Activated naive CD8-positive, alpha-beta T cell (primary cell): ENCODE measurements around the gene GAGE10.

ENCODE experiments used
- H3K27ac Mint-ChIP-seq: one replicate; pipeline ENCODE4 v1.8.0; 2021; ENCODE audit warnings: mixed read lengths
- H3K27me3 Mint-ChIP-seq: one replicate; pipeline ENCODE4 v1.8.0; 2021; ENCODE audit warnings: mixed read lengths
- H3K36me3 Mint-ChIP-seq: one replicate; pipeline ENCODE4 v1.8.0; 2021; ENCODE audit warnings: mixed read lengths
- H3K4me1 Mint-ChIP-seq: one replicate; pipeline ENCODE4 v1.8.0; 2021; ENCODE audit warnings: low read depth, mixed read lengths
- H3K4me3 Mint-ChIP-seq: one replicate; pipeline ENCODE4 v1.8.0; 2021; ENCODE audit warnings: mild to moderate bottlenecking, mixed read lengths
- H3K9me3 Mint-ChIP-seq: one replicate; pipeline ENCODE4 v1.8.0; 2021; ENCODE audit warnings: low read depth, mixed read lengths

GAGE10 gene

GRCh38 chrX:49303346-49303745 is at the start of gene GAGE10:
TSS of gene GAGE10 (plus strand) at chrX:49303646. CDS start at chrX:49304860, 1,214 bp downstream.
- H3K4me3 Mint-ChIP-seq: no peak within 1 kb of the TSS
- no peaks in the 10 kb centered on the region for H3K9me3 Mint-ChIP-seq
- H3K27ac Mint-ChIP-seq: no peak within 1 kb of the TSS
- H3K4me1 Mint-ChIP-seq: no peaks in the 10 kb centered on the region
- H3K27me3 Mint-ChIP-seq: no peaks in the 10 kb centered on the region
- no peaks in the 10 kb centered on the region for H3K36me3 Mint-ChIP-seq

- H3K4me3 Mint-ChIP-seq: no peak overlapping the region
- peaks cover 19% of the 10 kb centered on the region for H3K4me1 Mint-ChIP-seq
- H3K27ac Mint-ChIP-seq: no peak overlapping the region
- H3K36me3 Mint-ChIP-seq: no peaks in the 10 kb centered on the region
- no peaks in the 10 kb centered on the region for H3K27me3 Mint-ChIP-seq
- H3K9me3 Mint-ChIP-seq: no peaks in the 10 kb centered on the region
These were observed 48.8 kb upstream of the GAGE10 start for GRCh38 chrX:49254639-49255038.

GRCh38 chrX:49256268-49256995 is 47.0 kb upstream of the GAGE10 start:
- Mint-ChIP-seq H3K27me3 (no peaks in the 10 kb centered on the region), H3K4me1 (peaks cover 17% of the 10 kb centered on the region), H3K27ac (no peak overlapping the region), H3K9me3 (no peaks in the 10 kb centered on the region), H3K36me3 (no peaks in the 10 kb centered on the region), H3K4me3 (no peak overlapping the region)

GRCh38 chrX:49257074-49257790 is 46.2 kb upstream of the GAGE10 start:
- peak overlapping the region; percentile 44 for H3K4me3 Mint-ChIP-seq
- no peaks in the 10 kb centered on the region for H3K27me3 Mint-ChIP-seq
- H3K27ac Mint-ChIP-seq: peak overlapping the region; percentile 64

GRCh38 chrX:49257846-49258748 is 45.3 kb upstream of the GAGE10 start:
- Mint-ChIP-seq H3K27ac (peak overlapping the region; percentile 64), H3K4me3 (peak overlapping the region; percentile 44), H3K36me3 (no peaks in the 10 kb centered on the region), H3K27me3 (no peaks in the 10 kb centered on the region), H3K9me3 (no peaks in the 10 kb centered on the region), H3K4me1 (peaks cover 26% of the 10 kb centered on the region)

More at GRCh38 chrX:49257074-49257790, 46.2 kb upstream of the GAGE10 start:
- no peaks in the 10 kb centered on the region for H3K9me3 Mint-ChIP-seq
- peaks cover 20% of the 10 kb centered on the region for H3K4me1 Mint-ChIP-seq
- H3K36me3 Mint-ChIP-seq: no peaks in the 10 kb centered on the region

GRCh38 chrX:49258749-49259124 is 44.7 kb upstream of the GAGE10 start:
- H3K27me3 Mint-ChIP-seq: no peaks in the 10 kb centered on the region
- H3K27ac Mint-ChIP-seq: no peak overlapping the region
- H3K4me1 Mint-ChIP-seq: peaks cover 26% of the 10 kb centered on the region
- peak overlapping the region; percentile 4 for H3K4me3 Mint-ChIP-seq
- no peaks in the 10 kb centered on the region for H3K9me3 Mint-ChIP-seq
- no peaks in the 10 kb centered on the region for H3K36me3 Mint-ChIP-seq

GRCh38 chrX:49260221-49260985 is 43.0 kb upstream of the GAGE10 start:
- no peak overlapping the region for H3K4me3 Mint-ChIP-seq
- no peaks in the 10 kb centered on the region for H3K27me3 Mint-ChIP-seq
- H3K4me1 Mint-ChIP-seq: peaks cover 33% of the 10 kb centered on the region
- H3K27ac Mint-ChIP-seq: no peak overlapping the region
- no peaks in the 10 kb centered on the region for H3K9me3 Mint-ChIP-seq
- H3K36me3 Mint-ChIP-seq: no peaks in the 10 kb centered on the region

GRCh38 chrX:49262603-49263002 is 40.8 kb upstream of the GAGE10 start:
- no peak overlapping the region for H3K4me3 Mint-ChIP-seq
- H3K27me3 Mint-ChIP-seq: no peaks in the 10 kb centered on the region
- peaks cover 29% of the 10 kb centered on the region for H3K4me1 Mint-ChIP-seq
- H3K27ac Mint-ChIP-seq: no peak overlapping the region
- H3K36me3 Mint-ChIP-seq: no peaks in the 10 kb centered on the region
- H3K9me3 Mint-ChIP-seq: no peaks in the 10 kb centered on the region

GRCh38 chrX:49263631-49264030 is 39.8 kb upstream of the GAGE10 start:
- Mint-ChIP-seq H3K36me3 (no peaks in the 10 kb centered on the region), H3K27ac (no peak overlapping the region), H3K4me1 (peaks cover 29% of the 10 kb centered on the region), H3K9me3 (no peaks in the 10 kb centered on the region), H3K27me3 (no peaks in the 10 kb centered on the region), H3K4me3 (peak overlapping the region; percentile 33)

- Mint-ChIP-seq H3K4me3 (peak within 1 kb of the TSS; percentile 33), H3K9me3 (no peaks in the 10 kb centered on the region), H3K4me1 (peaks cover 27% of the 10 kb centered on the region), H3K27me3 (no peaks in the 10 kb centered on the region), H3K36me3 (no peaks in the 10 kb centered on the region), H3K27ac (peak within 1 kb of the TSS; percentile 68)
These were observed 39.0 kb upstream of the GAGE10 start, which contains the start of gene FOXP3 for GRCh38 chrX:49264460-49264859. TSS of gene FOXP3 (minus strand) at chrX:49264710. CDS start at chrX:49258505, 6,205 bp downstream.

- Mint-ChIP-seq H3K27me3 (no peaks in the 10 kb centered on the region), H3K9me3 (no peaks in the 10 kb centered on the region), H3K4me1 (peaks cover 35% of the 10 kb centered on the region), H3K36me3 (no peaks in the 10 kb centered on the region), H3K27ac (no peak overlapping the region), H3K4me3 (no peak overlapping the region)
These were observed 36.7 kb upstream of the GAGE10 start for GRCh38 chrX:49266523-49267445.

- peaks cover 43% of the 10 kb centered on the region for H3K4me1 Mint-ChIP-seq
These were observed 34.8 kb upstream of the GAGE10 start for GRCh38 chrX:49268702-49269009.

GRCh38 chrX:49269010-49269766 is 34.3 kb upstream of the GAGE10 start:
- H3K27ac Mint-ChIP-seq: peak overlapping the region; percentile 100
- peaks cover 49% of the 10 kb centered on the region for H3K4me1 Mint-ChIP-seq
- H3K9me3 Mint-ChIP-seq: no peaks in the 10 kb centered on the region
- H3K4me3 Mint-ChIP-seq: peak overlapping the region; percentile 98
- H3K36me3 Mint-ChIP-seq: no peaks in the 10 kb centered on the region
- H3K27me3 Mint-ChIP-seq: no peaks in the 10 kb centered on the region

More at GRCh38 chrX:49268702-49269009, 34.8 kb upstream of the GAGE10 start:
- H3K27ac Mint-ChIP-seq: peak overlapping the region; percentile 100
- peak overlapping the region; percentile 98 for H3K4me3 Mint-ChIP-seq
- no peaks in the 10 kb centered on the region for H3K9me3 Mint-ChIP-seq
- no peaks in the 10 kb centered on the region for H3K27me3 Mint-ChIP-seq
- H3K36me3 Mint-ChIP-seq: no peaks in the 10 kb centered on the region
